T-cell (primary cell): ENCODE results near the gene CCDC124. TPM values are rescaled to one million over a fixed set of nuclear protein-coding genes. Genes with fewer than 3 reads are reported as not detected.

Experiments used
- ATAC-seq, 4 experiments: fragments of 200-7000 bp in 3 of 4; fragments of 150-1000 bp in 1 of 4; cut with Tn5 transposase; replicated peaks in 1 of 4; 1 replicate in 3 of 4; 2 replicates in 1 of 4; pipeline ENCODE4 v1.10.0; 2021; ENCODE audit warnings: moderate library complexity in 3 of 4, mild to moderate bottlenecking in 2 of 4, moderate number of reproducible peaks in 1 of 4
- CTCF ChIA-PET, 2 donors: fragments of 300-600 bp; sonication (Branson Sonifier 250); formaldehyde crosslinking; loops; one replicate each; lab custom pipeline; 2022; ENCODE audit warnings: antibody characterized with exemption in 2 of 2; lab: Charles Lee
- POLR2A ChIA-PET, 2 donors: fragments of 300-600 bp; sonication (Branson Sonifier 250); formaldehyde crosslinking; loops; one replicate each; lab custom pipeline; 2022; ENCODE audit warnings: antibody characterized with exemption in 2 of 2; lab: Charles Lee
- DNase-seq, 35 experiments: peaks; one replicate each; pipeline versions ENCODE4 v3.0.0 to v3.0.0-alpha.2; 2013 to 2023
- H3K27ac ChIP-seq: one replicate; pipeline ENCODE4 v1.5.1; 2013; ENCODE audit warnings: low read length
- H3K27me3 ChIP-seq, 2 experiments: replicated peaks in 1 of 2; 1 replicate in 1 of 2; 2 replicates in 1 of 2; pipeline versions ENCODE4 v1.6.1 to v1.7.0; 2013; ENCODE audit warnings: low read length in 1 of 2, mixed read lengths in 1 of 2; ENCODE audit not compliant: control insufficient read depth in 2 of 2, insufficient read depth in 2 of 2; ENCODE audit errors: extremely low read depth in 1 of 2
- H3K36me3 ChIP-seq, 2 donors: 1 replicate in 1 of 2; 2 replicates in 1 of 2; pipeline versions ENCODE4 v1.6.1 to v1.7.0; 2013; ENCODE audit warnings: low read length in 1 of 2; ENCODE audit not compliant: control insufficient read depth in 2 of 2, insufficient read depth in 1 of 2; ENCODE audit errors: extremely low read depth in 1 of 2
- H3K4me1 ChIP-seq, 2 experiments: 1 replicate in 1 of 2; 2 replicates in 1 of 2; pipeline versions ENCODE4 v1.6.1 to v1.7.0; 2013; ENCODE audit warnings: low read length in 2 of 2, mixed read lengths in 1 of 2; ENCODE audit not compliant: insufficient read depth in 2 of 2, control insufficient read depth in 1 of 2; ENCODE audit errors: extremely low read depth in 1 of 2
- H3K4me3 ChIP-seq, 2 donors: 1 replicate in 1 of 2; 2 replicates in 1 of 2; pipeline versions ENCODE4 v1.5.1 to v1.7.0; 2013; ENCODE audit warnings: mild to moderate bottlenecking in 2 of 2, low read length in 1 of 2, moderate library complexity in 1 of 2; ENCODE audit not compliant: control insufficient read depth in 1 of 2; ENCODE audit errors: extremely low read depth in 1 of 2
- H3K9me3 ChIP-seq: 2 replicates; pipeline ENCODE4 v1.7.0; 2013
- H3K27ac Mint-ChIP-seq, 2 donors: one replicate each; pipeline ENCODE4 v1.8.0; 2020 to 2021; ENCODE audit warnings: mild to moderate bottlenecking in 2 of 2, mixed read lengths in 2 of 2
- H3K27me3 Mint-ChIP-seq, 2 donors: one replicate each; pipeline ENCODE4 v1.8.0; 2021 to 2022; ENCODE audit warnings: mixed read lengths in 2 of 2
- H3K36me3 Mint-ChIP-seq: one replicate; pipeline ENCODE4 v1.8.0; 2021; ENCODE audit warnings: mixed read lengths
- H3K4me1 Mint-ChIP-seq, 3 donors: one replicate each; pipeline ENCODE4 v1.8.0; 2020 to 2022; ENCODE audit warnings: mixed read lengths in 3 of 3, mild to moderate bottlenecking in 1 of 3
- H3K4me3 Mint-ChIP-seq, 3 donors: one replicate each; pipeline ENCODE4 v1.8.0; 2020 to 2022; ENCODE audit warnings: mild to moderate bottlenecking in 3 of 3, mixed read lengths in 3 of 3, moderate library complexity in 3 of 3
- H3K9me3 Mint-ChIP-seq, 3 donors: one replicate each; pipeline ENCODE4 v1.8.0; 2020 to 2022; ENCODE audit warnings: mixed read lengths in 3 of 3
- WGBS: methylation state at CpG from one replicate; pipeline ENCODE4 v1.1.5; 2013; ENCODE audit warnings: missing lambda C conversion rate; ENCODE audit not compliant: insufficient coverage; 5-methylcytosine and 5-hydroxymethylcytosine counted together
- total RNA-seq, 35 experiments: library from RNA in 6 of 35; stranded (reverse) in 6 of 35; fragments of 120-200 nt in 1 of 35; gene quantifications; one replicate each; pipeline versions ENCODE4 v1.2.1 to v1.2.4 and lab custom pipeline; 2013 to 2026

The CCDC124 gene
- total RNA-seq, 5 donors from 2014 or later (not counting 1 experiment from before 2014, with no cell fraction given) = 24.8 to 51.1 (median 41.5) TPM

DNA sequence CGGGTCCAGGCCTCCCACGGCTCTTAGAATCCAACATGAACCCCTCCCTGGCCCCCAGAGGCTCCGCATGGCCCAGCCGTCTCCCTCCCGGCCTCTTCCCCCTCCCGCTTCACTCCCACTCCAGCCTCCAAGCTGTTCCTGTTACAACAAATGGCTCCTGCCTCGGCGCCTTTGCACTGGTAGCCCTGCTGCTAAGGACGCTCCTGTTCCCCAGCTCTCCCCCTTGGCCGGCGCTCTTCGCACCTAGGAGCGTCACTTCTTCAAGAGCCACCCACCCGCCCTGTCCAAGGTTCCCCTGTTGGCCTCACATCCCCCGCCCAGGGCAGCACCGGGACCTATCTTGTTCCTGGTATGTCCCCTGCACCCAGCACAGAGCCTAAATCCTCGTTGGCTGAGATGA, 9.4 kb downstream of the CCDC124 start:
- Mint-ChIP-seq H3K4me3 (no peak overlapping the region), H3K36me3 (peaks cover 8% of the 10 kb centered on the region), H3K27ac (no peak overlapping the region), H3K4me1 (peaks cover 8 to 13% (median 12%) of the 10 kb centered on the region in 3 donors), H3K9me3 (no peaks in the 10 kb centered on the region), H3K27me3 (no peaks in the 10 kb centered on the region)
- Histone ChIP-seq H3K36me3 (peaks cover 0 to 20% of the 10 kb centered on the region in 2 donors), H3K9me3 (no peaks in the 10 kb centered on the region), H3K27me3 (no peaks in the 10 kb centered on the region), H3K4me1 (peaks cover 0 to 15% of the 10 kb centered on the region in 2 experiments), H3K4me3 (no peak overlapping the region), H3K27ac (no peak overlapping the region)
- DNase-seq = no peak
- CTCF ChIA-PET = interaction anchor here in 1 of 2 donors (1.1 kb wide), 1 partner anchor 53 kb away, joined by 3 read pairs; no protein-coding TSS in a partner anchor
- POLR2A ChIA-PET = no interaction called here
- 95% methylated on average over 16 of the region's 17 CpGs for WGBS
- ATAC-seq = no peak

DNA sequence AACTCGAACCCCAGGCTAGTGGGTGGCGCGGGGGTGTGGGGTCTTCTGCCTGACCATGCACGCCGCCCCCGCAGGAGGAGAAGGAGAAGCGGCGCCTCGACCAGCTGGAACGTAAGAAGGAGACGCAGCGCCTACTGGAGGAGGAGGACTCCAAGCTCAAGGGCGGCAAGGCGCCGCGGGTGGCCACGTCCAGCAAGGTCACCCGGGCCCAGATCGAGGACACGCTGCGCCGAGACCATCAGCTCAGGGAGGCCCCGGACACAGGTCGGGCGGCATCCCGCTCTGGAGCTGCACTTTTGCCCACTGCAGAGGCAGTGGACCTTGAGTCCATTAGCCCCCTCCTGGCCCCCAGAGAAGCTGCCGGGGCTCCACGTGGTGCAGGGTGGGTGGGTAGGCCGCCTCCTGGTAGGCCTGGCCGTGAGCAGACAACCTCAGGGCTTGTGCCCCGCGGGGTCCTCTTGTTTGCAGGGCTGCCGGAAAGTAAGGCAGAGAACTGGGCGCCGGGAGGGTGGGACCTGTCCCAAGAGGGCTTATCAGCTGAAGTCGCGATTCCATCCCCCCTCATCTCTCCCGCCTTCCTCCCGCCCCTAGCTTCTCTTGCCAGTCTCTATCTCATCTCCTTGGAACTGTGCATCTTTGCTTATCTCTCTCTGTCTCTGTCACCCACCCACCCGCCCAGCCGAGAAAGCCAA, 9.9 kb downstream of the CCDC124 start:
- DNase-seq (no peak), ATAC-seq (no peak)
- Mint-ChIP-seq H3K4me1 (peaks cover 11 to 17% (median 16%) of the 10 kb centered on the region in 3 donors), H3K4me3 (no peak overlapping the region), H3K27me3 (no peaks in the 10 kb centered on the region), H3K27ac (no peak overlapping the region), H3K36me3 (peaks cover 6% of the 10 kb centered on the region), H3K9me3 (no peaks in the 10 kb centered on the region)
- WGBS = 94% methylated on average over 21 of the region's 41 CpGs
- Histone ChIP-seq H3K4me3 (no peak overlapping the region), H3K27ac (no peak overlapping the region), H3K4me1 (peaks cover 0 to 19% of the 10 kb centered on the region in 2 experiments), H3K36me3 (peaks cover 0 to 18% of the 10 kb centered on the region in 2 donors), H3K9me3 (no peaks in the 10 kb centered on the region), H3K27me3 (no peaks in the 10 kb centered on the region)
- CTCF ChIA-PET = interaction anchor here in 1 of 2 donors (1.1 kb wide), 1 partner anchor 53 kb away, joined by 3 read pairs; no protein-coding TSS in a partner anchor
- POLR2A ChIA-PET = no interaction called here

DNA sequence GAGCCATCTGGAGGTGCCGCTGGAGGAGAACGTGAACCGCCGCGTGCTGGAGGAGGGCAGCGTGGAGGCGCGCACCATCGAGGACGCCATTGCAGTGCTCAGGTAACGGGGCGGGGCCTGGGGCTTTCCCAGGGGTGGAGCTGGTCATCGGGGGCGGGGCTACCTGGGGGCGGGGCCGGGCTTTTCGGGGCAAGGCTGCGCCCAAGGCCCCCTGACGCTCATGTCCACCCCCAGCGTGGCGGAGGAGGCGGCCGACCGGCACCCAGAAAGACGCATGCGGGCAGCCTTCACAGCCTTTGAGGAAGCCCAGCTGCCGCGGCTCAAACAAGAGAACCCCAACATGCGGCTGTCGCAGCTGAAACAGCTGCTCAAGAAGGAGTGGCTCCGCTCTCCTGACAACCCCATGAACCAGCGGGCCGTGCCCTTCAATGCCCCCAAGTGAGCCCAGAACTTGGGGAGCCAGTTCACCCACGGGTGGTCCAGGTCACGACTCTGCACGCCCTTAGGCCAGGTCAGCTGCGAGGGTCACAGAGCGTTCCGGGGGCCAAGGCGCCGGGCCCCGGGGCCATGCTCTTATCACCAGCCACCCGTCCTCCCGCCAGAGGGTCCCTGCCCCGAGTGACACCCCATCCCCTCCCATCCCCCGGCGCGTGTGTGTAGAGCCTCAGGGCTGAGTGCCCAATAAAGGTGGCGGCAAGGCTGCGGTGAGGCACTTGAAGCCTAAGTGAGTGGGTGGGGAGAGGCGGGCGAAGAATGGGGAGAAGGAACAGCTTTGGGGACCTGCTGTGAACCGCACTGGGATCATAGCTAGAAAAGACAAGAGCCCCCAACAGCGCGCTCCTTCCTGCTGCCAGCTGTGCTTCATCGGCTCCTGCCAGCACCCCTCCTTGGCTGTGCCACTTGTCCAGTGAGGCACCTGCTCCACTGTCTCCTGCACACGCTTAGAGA, 10.7 kb downstream of the CCDC124 start:
- ChIA-PET POLR2A (no interaction called here), CTCF (interaction anchor here in 1 of 2 donors (0.6 kb wide), 1 partner anchor 47 kb away, joined by 3 read pairs; no protein-coding TSS in a partner anchor)
- peaks cover 0 to under 1% of the 10 kb centered on the region in 2 experiments for H3K27me3 ChIP-seq
- H3K36me3 ChIP-seq = peaks cover 0 to 18% of the 10 kb centered on the region in 2 donors
- peaks cover 0 to 16% of the 10 kb centered on the region in 2 experiments for H3K4me1 ChIP-seq
- Mint-ChIP-seq H3K36me3 (peaks cover 6% of the 10 kb centered on the region), H3K9me3 (no peaks in the 10 kb centered on the region), H3K4me1 (peaks cover 11 to 17% (median 16%) of the 10 kb centered on the region in 3 donors), H3K27me3 (no peaks in the 10 kb centered on the region), H3K4me3 (no peak overlapping the region), H3K27ac (no peak overlapping the region)
- no peak for ATAC-seq
- DNase-seq = no peak
- WGBS = 96% methylated on average over 24 of the region's 57 CpGs
- no peak overlapping the region for H3K4me3 ChIP-seq
- H3K9me3 ChIP-seq = no peaks in the 10 kb centered on the region
- no peak overlapping the region for H3K27ac ChIP-seq

DNA sequence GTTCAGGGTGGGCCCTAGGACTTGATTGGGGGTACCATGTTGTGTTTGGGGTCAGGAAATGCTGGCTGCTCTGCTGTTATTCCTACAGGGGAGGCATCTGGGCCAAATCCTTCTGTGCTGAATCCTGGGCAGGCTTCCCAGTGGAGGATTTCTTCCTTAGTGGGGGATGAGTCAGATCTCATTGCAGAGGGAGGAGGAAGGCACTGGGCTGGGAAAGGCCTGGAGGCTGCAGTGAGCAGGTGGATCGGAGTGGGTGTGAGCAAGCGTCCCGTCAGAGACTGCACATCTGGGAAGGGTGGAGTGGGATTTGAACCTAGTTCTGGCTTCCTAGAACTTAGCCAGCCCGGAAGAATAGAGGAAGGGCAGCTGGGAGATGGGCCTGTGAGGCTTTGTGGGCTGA, 11.5 kb downstream of the CCDC124 start:
- peaks cover 0 to 9% of the 10 kb centered on the region in 2 experiments for H3K27me3 ChIP-seq
- H3K36me3 ChIP-seq = peaks cover 0 to 16% of the 10 kb centered on the region in 2 donors
- H3K4me3 ChIP-seq = no peak overlapping the region
- no peak overlapping the region for H3K27ac ChIP-seq
- 94% methylated on average over 3 of the region's 4 CpGs for WGBS
- H3K9me3 ChIP-seq = no peaks in the 10 kb centered on the region
- Mint-ChIP-seq H3K36me3 (peaks cover 6% of the 10 kb centered on the region), H3K4me1 (peaks cover 17 to 24% (median 21%) of the 10 kb centered on the region in 3 donors), H3K9me3 (no peaks in the 10 kb centered on the region), H3K4me3 (no peak overlapping the region), H3K27me3 (peaks cover 2% of the 10 kb centered on the region in 2 donors), H3K27ac (no peak overlapping the region)
- DNase-seq (no peak), ATAC-seq (no peak)
- CTCF ChIA-PET = no interaction called here
- POLR2A ChIA-PET = interaction anchor here in 1 of 2 donors (0.5 kb wide), 1 partner anchor 434 kb away, joined by 8 read pairs; no protein-coding TSS in a partner anchor
- H3K4me1 ChIP-seq = peaks cover 0 to 23% of the 10 kb centered on the region in 2 experiments

DNA sequence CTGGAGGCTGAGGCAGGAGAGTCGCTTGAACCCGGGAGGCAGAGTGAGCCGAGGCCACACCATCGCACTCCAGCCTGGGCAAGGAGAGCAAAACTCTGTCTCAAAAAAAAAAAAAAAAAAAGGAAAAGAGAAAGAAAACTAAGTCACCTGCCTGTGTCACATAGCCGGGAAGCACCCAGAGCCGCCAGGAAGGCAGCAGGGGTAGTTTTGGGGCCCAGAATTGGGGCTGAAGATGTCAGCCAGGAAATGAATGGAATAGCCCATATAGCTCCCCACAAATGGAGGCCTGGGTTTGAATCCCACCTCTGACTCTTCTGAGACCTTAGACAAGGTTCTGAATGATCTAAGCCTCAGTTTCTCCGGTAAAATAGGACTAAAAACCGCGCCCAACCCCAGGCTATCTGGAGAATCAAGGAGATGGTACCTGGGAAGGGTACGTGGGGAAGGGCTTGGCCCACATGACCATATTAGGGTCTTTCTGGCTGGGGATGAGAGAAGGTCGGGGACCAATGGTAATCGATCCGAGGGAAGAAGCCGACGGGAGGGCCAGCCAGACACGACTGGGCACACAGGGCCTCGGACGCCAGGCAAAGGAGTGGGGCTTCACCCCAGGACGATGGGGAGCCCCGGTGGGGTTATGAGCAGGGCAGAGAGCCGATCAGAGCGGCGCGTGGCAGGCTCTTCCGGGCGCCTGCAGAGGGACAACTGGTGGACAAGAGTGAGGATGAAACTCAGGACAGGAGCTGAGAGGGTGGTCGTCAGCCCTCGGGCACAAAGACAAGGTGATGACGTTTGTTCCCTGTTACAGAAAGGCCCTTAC, 14.4 kb downstream of the CCDC124 start:
- peaks cover 0 to 37% of the 10 kb centered on the region in 2 experiments for H3K27me3 ChIP-seq
- peaks cover 0 to 9% of the 10 kb centered on the region in 2 donors for H3K36me3 ChIP-seq
- peaks cover 17 to 27% of the 10 kb centered on the region in 2 donors for H3K27me3 Mint-ChIP-seq
- H3K4me1 Mint-ChIP-seq = peaks cover 41 to 50% (median 46%) of the 10 kb centered on the region in 3 donors
- peak overlapping the region; percentile 42 to 53 for H3K4me3 ChIP-seq
- WGBS = 22% methylated on average over 24 of the region's 29 CpGs
- POLR2A ChIA-PET = interaction anchor here in 1 of 2 donors (0.6 to 0.7 kb wide), 6 partner anchors 15 to 307 kb away, joined by 3 to 9 read pairs (median 4); partner anchors contain the start of gene CCDC124
- H3K27ac Mint-ChIP-seq = peak overlapping the region; percentile 69 to 79
- peaks cover 2 to 52% of the 10 kb centered on the region in 2 experiments for H3K4me1 ChIP-seq
- peaks cover 2% of the 10 kb centered on the region for H3K36me3 Mint-ChIP-seq
- no peaks in the 10 kb centered on the region for H3K9me3 Mint-ChIP-seq
- ATAC-seq (peak; percentile 25 to 46 (median 36)), DNase-seq (peak in 9 of 35 experiments; percentile 16 to 68 (median 23))
- CTCF ChIA-PET = interaction anchor here in 1 of 2 donors (0.5 to 1.5 kb wide), 9 partner anchors 14 to 140 kb away, joined by 3 to 7 read pairs (median 3); partner anchors contain the start of genes CCDC124 and RPL18A
- H3K27ac ChIP-seq = peak overlapping the region; percentile 95
- H3K9me3 ChIP-seq = no peaks in the 10 kb centered on the region
- peak overlapping the region; percentile 73 to 80 (median 80) for H3K4me3 Mint-ChIP-seq
